NCI-H460 (cell line): ENCODE results near the gene UGT3A2. TPM values are rescaled to one million over a fixed set of nuclear protein-coding genes. Genes with fewer than 3 reads are reported as not detected.

Experiments
- DNase-seq: peaks from one replicate; pipeline ENCODE4 v3.0.0-alpha.2; 2016; ENCODE audit warnings: low read depth; ENCODE audit errors: extremely low read depth
- polyA plus RNA-seq: library from polyadenylated mRNA; depleted of rRNA; stranded (reverse); fragments of >200 nt; gene quantifications from 2 replicates; pipeline ENCODE4 v1.2.3, GENCODE V29; 2014; cell fraction: nucleus; rRNA removed
- total RNA-seq: library from RNA; depleted of rRNA; stranded (reverse); fragments of >200 nt; shearing (Covaris generic); gene quantifications from 2 replicates; pipeline ENCODE4 v1.2.3, GENCODE V29; 2014; rRNA removed

UGT3A2 gene, protein sequence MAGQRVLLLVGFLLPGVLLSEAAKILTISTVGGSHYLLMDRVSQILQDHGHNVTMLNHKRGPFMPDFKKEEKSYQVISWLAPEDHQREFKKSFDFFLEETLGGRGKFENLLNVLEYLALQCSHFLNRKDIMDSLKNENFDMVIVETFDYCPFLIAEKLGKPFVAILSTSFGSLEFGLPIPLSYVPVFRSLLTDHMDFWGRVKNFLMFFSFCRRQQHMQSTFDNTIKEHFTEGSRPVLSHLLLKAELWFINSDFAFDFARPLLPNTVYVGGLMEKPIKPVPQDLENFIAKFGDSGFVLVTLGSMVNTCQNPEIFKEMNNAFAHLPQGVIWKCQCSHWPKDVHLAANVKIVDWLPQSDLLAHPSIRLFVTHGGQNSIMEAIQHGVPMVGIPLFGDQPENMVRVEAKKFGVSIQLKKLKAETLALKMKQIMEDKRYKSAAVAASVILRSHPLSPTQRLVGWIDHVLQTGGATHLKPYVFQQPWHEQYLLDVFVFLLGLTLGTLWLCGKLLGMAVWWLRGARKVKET
- not detected in 2 replicates for total RNA-seq
- polyA plus RNA-seq, result not detected in 2 replicates

GRCh38 chr5:36066540-36067210 is at the start of gene UGT3A2:
TSS of gene UGT3A2 (minus strand) at chr5:36066882. CDS start at chr5:36066789, 93 bp downstream.
- no peak for DNase-seq

GRCh38 chr5:36111238-36111637 is 44.6 kb upstream of the UGT3A2 start:
- no peak for DNase-seq

- DNase-seq, result no peak
Measured at GRCh38 chr5:36108758-36109460, 42.2 kb upstream of the UGT3A2 start.

- DNase-seq, result no peak
Measured at GRCh38 chr5:36105819-36106218, 39.1 kb upstream of the UGT3A2 start.

DNA sequence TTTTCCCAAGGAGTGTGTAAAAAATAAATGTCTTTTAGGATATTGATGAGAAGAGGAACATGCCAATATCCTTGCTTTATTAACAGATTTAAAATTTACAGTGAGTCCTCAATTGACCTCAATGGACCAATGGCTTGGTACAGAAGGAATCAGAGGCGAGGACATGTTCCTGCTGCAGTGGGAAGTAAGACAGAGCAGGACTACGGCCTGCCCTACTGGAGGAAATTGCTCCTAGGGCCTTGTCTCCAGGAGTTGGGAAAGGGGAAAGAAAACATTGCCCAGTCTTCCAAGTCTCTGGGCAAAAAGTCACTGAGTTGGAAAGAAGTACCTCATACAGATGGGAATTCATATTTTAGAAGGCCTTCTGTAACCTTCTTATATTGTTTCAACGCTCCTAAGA is 33.1 kb upstream of the UGT3A2 start:
- DNase-seq, result no peak

DNA sequence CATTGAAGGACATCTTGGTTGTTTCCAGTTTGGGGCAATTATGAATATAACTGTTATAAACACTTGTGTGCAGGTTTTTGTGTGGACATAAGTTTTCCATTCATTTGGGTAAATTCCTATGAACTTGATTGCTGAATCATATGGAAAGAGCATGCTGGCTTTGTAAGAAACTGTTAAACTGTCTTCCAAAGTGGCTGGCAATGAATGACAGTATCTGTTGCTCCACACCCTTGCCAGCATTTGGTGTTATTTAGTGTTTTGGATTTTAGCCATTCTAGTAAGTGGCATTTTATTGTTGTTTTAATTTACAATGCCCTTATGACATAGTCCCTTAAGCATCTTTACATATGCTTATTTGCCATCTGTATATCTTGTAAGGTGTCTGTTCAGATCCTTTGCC is 29.8 kb upstream of the UGT3A2 start:
- DNase-seq, result no peak

DNA sequence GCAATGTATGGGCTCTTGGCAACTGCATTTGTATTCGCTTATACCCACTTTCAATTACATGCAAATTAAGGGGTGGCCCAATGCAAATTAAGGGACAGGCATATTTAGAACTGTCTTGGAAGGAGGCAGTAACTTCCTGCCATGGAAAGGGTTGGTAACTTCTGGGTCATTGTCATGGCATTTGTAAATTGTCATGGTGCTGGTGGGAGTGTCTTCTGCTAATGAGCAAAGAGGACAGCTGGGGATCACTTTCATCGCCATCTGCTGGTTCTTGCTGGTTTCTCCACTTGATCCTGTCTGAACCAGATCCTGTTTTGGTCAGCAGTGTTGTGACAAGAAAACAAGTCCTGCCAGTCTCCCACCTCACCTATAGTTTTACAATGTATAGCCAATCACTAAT is 23.3 kb upstream of the UGT3A2 start:
- DNase-seq, result peak; percentile 11

GRCh38 chr5:36079200-36079781 is 12.6 kb upstream of the UGT3A2 start:
- DNase-seq, result peak; percentile 53

- DNase-seq, result no peak
Measured at GRCh38 chr5:36078430-36078829, 11.7 kb upstream of the UGT3A2 start.

GRCh38 chr5:36073595-36074216 is 7.0 kb upstream of the UGT3A2 start:
- no peak for DNase-seq

GRCh38 chr5:36070687-36071571 is 4.2 kb upstream of the UGT3A2 start:
- no peak for DNase-seq

- DNase-seq, result no peak
Measured at GRCh38 chr5:36068751-36069281, 2.1 kb upstream of the UGT3A2 start.

DNA sequence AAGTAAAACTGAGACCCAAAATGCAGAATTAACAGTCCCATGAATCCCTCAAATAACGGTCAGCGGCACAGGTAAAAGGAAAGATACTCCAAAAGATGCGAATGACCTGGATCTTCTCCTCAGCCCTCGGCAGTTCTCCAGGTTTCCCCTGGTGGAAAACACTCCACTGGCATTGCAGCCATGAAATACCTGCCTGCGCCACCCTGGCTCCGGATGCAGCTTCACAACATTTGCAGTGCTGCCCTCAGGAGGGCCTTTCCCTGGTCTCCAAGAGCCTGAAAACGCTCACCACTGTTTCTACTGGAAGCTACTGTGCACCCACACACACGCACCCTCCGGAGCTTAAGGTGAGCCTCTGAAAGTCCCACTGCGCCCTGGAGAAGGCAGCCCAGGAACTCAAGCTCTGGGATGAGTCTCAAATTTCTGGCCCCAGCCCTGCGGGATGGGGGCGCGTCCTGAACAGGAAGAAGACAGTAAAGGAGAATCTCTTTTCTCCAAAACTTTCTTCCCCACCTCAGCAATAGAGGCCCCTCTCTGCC is 612 bp downstream of the UGT3A2 start:
- DNase-seq, result no peak

DNA sequence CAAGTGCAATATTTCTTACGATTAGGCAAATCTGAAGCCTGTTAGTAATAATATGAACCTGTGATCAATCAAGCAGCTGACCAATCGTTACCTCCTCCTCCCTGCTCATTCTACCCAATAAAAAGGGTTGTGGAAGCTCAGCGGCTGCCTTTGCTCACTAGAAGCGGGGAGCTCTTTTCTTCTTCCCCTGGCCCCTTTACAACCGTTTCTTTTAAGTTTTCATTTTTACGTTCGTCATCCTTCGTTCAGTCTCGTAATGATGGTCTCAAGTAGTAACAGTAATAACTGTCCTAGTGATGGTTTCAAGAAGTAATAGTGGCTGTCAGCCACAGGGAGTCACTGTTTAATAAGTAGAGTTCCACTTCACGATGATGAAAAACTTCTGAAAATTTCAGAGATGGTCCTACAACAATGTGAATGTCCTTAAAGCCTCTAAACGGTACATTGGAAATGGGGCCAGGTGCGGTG is 6.2 kb downstream of the UGT3A2 start:
- peak; percentile 11 for DNase-seq

GRCh38 chr5:36059571-36060419 is 6.9 kb downstream of the UGT3A2 start:
- DNase-seq, result no peak

DNA sequence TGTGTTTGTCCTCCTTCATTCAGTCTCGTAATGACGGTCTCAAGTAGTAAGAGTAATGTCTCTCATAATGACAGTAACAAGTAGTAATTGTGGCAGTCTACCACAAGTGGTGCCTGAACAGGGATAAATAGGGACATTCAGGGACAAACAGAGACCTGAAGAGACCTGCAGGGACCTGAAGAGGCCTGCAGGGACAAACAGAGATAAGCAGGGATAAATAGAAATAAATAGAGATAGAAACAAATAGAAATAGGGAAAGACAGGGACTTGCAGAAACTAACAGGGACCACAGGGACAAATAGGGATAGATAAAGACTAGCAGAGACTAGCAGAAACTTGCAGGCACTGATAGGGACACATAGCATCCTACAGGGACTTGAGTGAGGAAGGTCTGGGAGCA is 7.9 kb downstream of the UGT3A2 start:
- DNase-seq, result no peak

DNA sequence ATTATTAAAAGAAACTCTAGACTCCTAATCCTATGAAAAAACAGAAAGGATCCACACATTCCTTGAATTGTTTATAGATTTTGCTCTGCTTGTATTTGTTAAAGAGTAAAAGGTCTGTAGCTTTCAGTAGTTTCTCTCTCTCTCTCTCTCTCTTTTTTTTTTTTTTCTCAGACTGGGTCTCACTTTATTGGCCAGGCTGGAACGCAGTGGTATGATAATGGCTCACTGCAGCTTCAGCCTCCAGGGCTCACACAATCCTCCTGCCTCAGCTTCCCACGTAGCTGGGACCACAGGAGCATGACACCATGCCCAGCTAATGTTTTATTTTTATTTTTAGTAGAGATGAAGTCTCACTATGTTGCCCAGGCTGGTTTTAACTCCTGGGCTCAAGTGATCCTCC is 9.3 kb downstream of the UGT3A2 start:
- no peak for DNase-seq

DNA sequence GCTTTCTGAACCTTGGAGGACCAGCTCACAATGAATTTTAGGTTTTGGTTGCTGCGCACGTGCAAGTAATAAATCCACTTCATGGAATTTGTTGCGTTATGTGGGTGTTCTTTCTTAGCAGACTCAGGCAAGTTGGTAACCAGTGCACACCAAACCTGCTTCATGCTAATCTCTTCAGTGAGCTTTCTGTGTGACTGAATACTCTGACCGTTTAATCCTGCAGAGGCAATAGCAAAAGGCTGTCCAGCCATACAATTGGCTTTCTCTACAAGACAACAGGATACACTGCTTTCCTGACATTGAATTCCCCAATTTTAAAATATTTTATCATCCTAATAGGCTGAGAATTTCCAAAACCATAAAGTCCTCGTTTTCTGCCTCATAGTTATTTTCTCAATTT is 10.3 kb downstream of the UGT3A2 start:
- DNase-seq, result no peak
